Measurements from ENCODE around the gene KCNJ1.

KCNJ1 gene

GRCh38 chr11:128898580-128899344 lies 31.7 kb upstream of the KCNJ1 start:
- no peak for DNase-seq (ENCODE audit: extremely low read depth, insufficient read length)
- Histone ChIP-seq H3K27me3 (replicated peaks; ENCODE audit: control insufficient read depth, insufficient read depth, low read length) (no peaks in the 10 kb centered on the region; the same call in 1 of the 2 replicates), H3K36me3 (ENCODE audit: control insufficient read depth, insufficient read depth, low read length) (no peaks in the 10 kb centered on the region), H3K4me3 (replicated peaks; ENCODE audit: low read depth, low read length) (no peak overlapping the region)
- TF ChIP-seq CTCF (IDR thresholded peaks at IDR 0.05; ENCODE audit: insufficient read depth, low read length, poor library complexity, severe bottlenecking), result no peak

- no peak for DNase-seq (ENCODE audit: extremely low read depth, insufficient read length)
- H3K27me3 ChIP-seq (replicated peaks; ENCODE audit: control insufficient read depth, insufficient read depth, low read length), result no peaks in the 10 kb centered on the region
- H3K36me3 ChIP-seq (ENCODE audit: control insufficient read depth, insufficient read depth, low read length), result no peaks in the 10 kb centered on the region
- H3K4me3 ChIP-seq (replicated peaks; ENCODE audit: low read depth, low read length), result no peak overlapping the region
- TF ChIP-seq CTCF (IDR thresholded peaks at IDR 0.05; ENCODE audit: insufficient read depth, low read length, poor library complexity, severe bottlenecking), result no peak
Measured at GRCh38 chr11:128897826-128898225, 30.7 kb upstream of the KCNJ1 start.

- 0 out of 2 replicates have a peak, but pooled peaks cover 1% of the 10 kb centered on the region for H3K27me3 ChIP-seq (replicated peaks; ENCODE audit: control insufficient read depth, insufficient read depth, low read length)
- no peak for DNase-seq (ENCODE audit: extremely low read depth, insufficient read length)
- H3K4me3 ChIP-seq (replicated peaks; ENCODE audit: low read depth, low read length), result no peak overlapping the region
Measured at GRCh38 chr11:128896356-128896755, 29.3 kb upstream of the KCNJ1 start.

GRCh38 chr11:128895526-128895925 lies 28.4 kb upstream of the KCNJ1 start:
- TF ChIP-seq CTCF (IDR thresholded peaks at IDR 0.05; ENCODE audit: insufficient read depth, low read length, poor library complexity, severe bottlenecking), result no peak
- DNase-seq (ENCODE audit: extremely low read depth, insufficient read length), result no peak
- H3K27me3 ChIP-seq (replicated peaks; ENCODE audit: control insufficient read depth, insufficient read depth, low read length), result 0 out of 2 replicates have a peak, but pooled peaks cover 1% of the 10 kb centered on the region
- no peaks in the 10 kb centered on the region for H3K36me3 ChIP-seq (ENCODE audit: control insufficient read depth, insufficient read depth, low read length)
- H3K4me3 ChIP-seq (replicated peaks; ENCODE audit: low read depth, low read length), result no peak overlapping the region

More at GRCh38 chr11:128896356-128896755, 29.3 kb upstream of the KCNJ1 start:
- TF ChIP-seq CTCF (IDR thresholded peaks at IDR 0.05; ENCODE audit: insufficient read depth, low read length, poor library complexity, severe bottlenecking), result no peak
- no peaks in the 10 kb centered on the region for H3K36me3 ChIP-seq (ENCODE audit: control insufficient read depth, insufficient read depth, low read length)

GRCh38 chr11:128894685-128895084 lies 27.6 kb upstream of the KCNJ1 start:
- no peak for DNase-seq (ENCODE audit: extremely low read depth, insufficient read length)
- 0 out of 2 replicates have a peak, but pooled peaks cover 1% of the 10 kb centered on the region for H3K27me3 ChIP-seq (replicated peaks; ENCODE audit: control insufficient read depth, insufficient read depth, low read length)
- TF ChIP-seq CTCF (IDR thresholded peaks at IDR 0.05; ENCODE audit: insufficient read depth, low read length, poor library complexity, severe bottlenecking), result no peak
- no peaks in the 10 kb centered on the region for H3K36me3 ChIP-seq (ENCODE audit: control insufficient read depth, insufficient read depth, low read length)
- H3K4me3 ChIP-seq (replicated peaks; ENCODE audit: low read depth, low read length), result no peak overlapping the region
